ENCODE results near the gene APPL2. TPM values are rescaled to one million over a fixed set of nuclear protein-coding genes. Genes with fewer than 3 reads are reported as not detected.
A peak's percentile ranks its signal among the peaks of the same experiment; 100 is the strongest.

The APPL2 gene
- total and polyA plus RNA-seq, 10 donors, result 11.0 to 75.6 (median 45.7) TPM

- Histone ChIP-seq H3K9me3 (no peaks in the 10 kb centered on the region), H3K27me3 (replicated peaks in 1 of 7) (peaks cover 0 to 2% (median 0%) of the 10 kb centered on the region in 7 donors), H3K4me1 (peaks cover 5 to 25% (median 7%) of the 10 kb centered on the region in 6 donors), H3K4me3 (no peak overlapping the region), H3K36me3 (no peaks in the 10 kb centered on the region), H3K27ac (peak overlapping the region in 3 of 8 donors; percentile 15 to 30 (median 27))
- intact Hi-C loops (cut with DNase I; ENCODE audit: low total_unique reads), result no loop called here
- TF ChIP-seq POLR2A (IDR thresholded peaks at IDR 0.05), result no peak
- no peak for TF ChIP-seq POLR2AphosphoS5 (IDR thresholded peaks at IDR 0.05)
- no peak for TF ChIP-seq CTCF (IDR thresholded peaks at IDR 0.05 in 8 of 11, conservative IDR thresholded peaks at IDR 0.05 in 3 of 11)
- WGBS, 5 donors, result 80 to 89% (median 86%) methylated on average over 1 of the region's 1 CpG
- no peak for DNase-seq
Measured at GRCh38 chr12:105240228-105240627, 4.3 kb upstream of the APPL2 start.

- H3K36me3 ChIP-seq, result no peaks in the 10 kb centered on the region
- 70 to 84% (median 82%) methylated on average over 5 of the region's 5 CpGs for WGBS, 5 donors
- peak overlapping the region in 1 of 8 donors; percentile 30 for H3K27ac ChIP-seq
- no peak for DNase-seq
- no peaks in the 10 kb centered on the region for H3K27me3 ChIP-seq (replicated peaks in 1 of 7)
- no peak overlapping the region for H3K4me3 ChIP-seq
- H3K4me1 ChIP-seq, result peaks cover 9 to 34% (median 16%) of the 10 kb centered on the region in 6 donors
- TF ChIP-seq CTCF (IDR thresholded peaks at IDR 0.05 in 8 of 11, conservative IDR thresholded peaks at IDR 0.05 in 3 of 11) (no peak), POLR2AphosphoS5 (IDR thresholded peaks at IDR 0.05) (peak in 1 of 3 donors; percentile 12), POLR2A (IDR thresholded peaks at IDR 0.05) (no peak)
- intact Hi-C loops (cut with DNase I; ENCODE audit: low total_unique reads), result no loop called here
- H3K9me3 ChIP-seq, result no peaks in the 10 kb centered on the region
Measured at GRCh38 chr12:105239304-105239703, 3.3 kb upstream of the APPL2 start.

- H3K4me3 ChIP-seq, result no peak overlapping the region
- no peak overlapping the region for H3K27ac ChIP-seq
- WGBS, 5 donors, result 91 to 99% (median 94%) methylated on average over 2 of the region's 2 CpGs
- no peak for TF ChIP-seq POLR2A (IDR thresholded peaks at IDR 0.05)
- TF ChIP-seq CTCF (IDR thresholded peaks at IDR 0.05 in 8 of 11, conservative IDR thresholded peaks at IDR 0.05 in 3 of 11), result no peak
- no peak for TF ChIP-seq POLR2AphosphoS5 (IDR thresholded peaks at IDR 0.05)
- H3K36me3 ChIP-seq, result no peaks in the 10 kb centered on the region
- intact Hi-C loops (cut with DNase I; ENCODE audit: low total_unique reads), result no loop called here
- DNase-seq, result no peak
- H3K9me3 ChIP-seq, result no peaks in the 10 kb centered on the region
- H3K27me3 ChIP-seq (replicated peaks in 1 of 7), result no peaks in the 10 kb centered on the region
- H3K4me1 ChIP-seq, result peaks cover 25 to 51% (median 33%) of the 10 kb centered on the region in 6 donors
Measured at GRCh38 chr12:105237666-105238065, 1.7 kb upstream of the APPL2 start.

- H3K9me3 ChIP-seq, result no peaks in the 10 kb centered on the region
- peaks cover 26 to 69% (median 49%) of the 10 kb centered on the region in 6 donors for H3K4me1 ChIP-seq
- peaks cover 0 to 18% (median 0%) of the 10 kb centered on the region in 6 donors for H3K36me3 ChIP-seq
- peak overlapping the region; percentile 76 to 96 (median 84) for H3K4me3 ChIP-seq
- no peaks in the 10 kb centered on the region for H3K27me3 ChIP-seq (replicated peaks in 1 of 7)
- TF ChIP-seq POLR2AphosphoS5 (IDR thresholded peaks at IDR 0.05) (no peak), POLR2A (IDR thresholded peaks at IDR 0.05) (no peak), CTCF (IDR thresholded peaks at IDR 0.05 in 8 of 11, conservative IDR thresholded peaks at IDR 0.05 in 3 of 11) (no peak)
- intact Hi-C loops (cut with DNase I; ENCODE audit: low total_unique reads), result no loop called here
- WGBS, 5 donors, result 2 to 5% (median 3%) methylated on average over 9 of the region's 9 CpGs
- DNase-seq, result no peak
- peak overlapping the region; percentile 90 to 99 (median 98) for H3K27ac ChIP-seq
Measured at GRCh38 chr12:105235281-105235731, 668 bp downstream of the APPL2 start.

Measured in spleen (tissue), 11 donors.